ENCODE measurements around the gene TP53I11. TPM values are rescaled to one million over a fixed set of nuclear protein-coding genes. Genes with fewer than 3 reads are reported as not detected.

Gene TP53I11
- total RNA-seq, 1 donor from 2014 or later = 149 TPM

- no peaks in the 10 kb centered on the region for H3K9me3 Mint-ChIP-seq (ENCODE audit: unreplicated experiment)
- H3K36me3 Mint-ChIP-seq (ENCODE audit: low read depth, unreplicated experiment) = no peaks in the 10 kb centered on the region
- peak overlapping the region; percentile 79 for H3K27ac Mint-ChIP-seq (ENCODE audit: unreplicated experiment)
- peaks cover 39% of the 10 kb centered on the region for H3K4me1 Mint-ChIP-seq (ENCODE audit: unreplicated experiment)
- peaks cover 11% of the 10 kb centered on the region for H3K27me3 Mint-ChIP-seq (ENCODE audit: unreplicated experiment)
- no peak for DNase-seq (ENCODE audit: low spot score)
- peak overlapping the region; percentile 71 for H3K4me3 Mint-ChIP-seq (ENCODE audit: unreplicated experiment)
- TF ChIP-seq CTCF (IDR thresholded peaks at IDR 0.05; ENCODE audit: unreplicated experiment) = no peak
These were observed 3.6 kb upstream of the TP53I11 start for GRCh38 chr11:44954051-44954906.

- TF ChIP-seq CTCF (IDR thresholded peaks at IDR 0.05; ENCODE audit: unreplicated experiment) = no peak
- Mint-ChIP-seq H3K27me3 (ENCODE audit: unreplicated experiment) (peaks cover 17% of the 10 kb centered on the region), H3K4me1 (ENCODE audit: unreplicated experiment) (peaks cover 45% of the 10 kb centered on the region), H3K27ac (ENCODE audit: unreplicated experiment) (no peak overlapping the region), H3K4me3 (ENCODE audit: unreplicated experiment) (no peak overlapping the region), H3K36me3 (ENCODE audit: low read depth, unreplicated experiment) (peaks cover 4% of the 10 kb centered on the region), H3K9me3 (ENCODE audit: unreplicated experiment) (no peaks in the 10 kb centered on the region)
- DNase-seq (ENCODE audit: low spot score) = no peak
These were observed 2.0 kb upstream of the TP53I11 start for GRCh38 chr11:44952500-44953260.

GRCh38 chr11:44952082-44952481, 1.4 kb upstream of the TP53I11 start:
- no peak for TF ChIP-seq CTCF (IDR thresholded peaks at IDR 0.05; ENCODE audit: unreplicated experiment)
- Mint-ChIP-seq H3K9me3 (ENCODE audit: unreplicated experiment) (no peaks in the 10 kb centered on the region), H3K4me3 (ENCODE audit: unreplicated experiment) (no peak overlapping the region), H3K4me1 (ENCODE audit: unreplicated experiment) (peaks cover 48% of the 10 kb centered on the region), H3K27ac (ENCODE audit: unreplicated experiment) (no peak overlapping the region), H3K27me3 (ENCODE audit: unreplicated experiment) (peaks cover 19% of the 10 kb centered on the region), H3K36me3 (ENCODE audit: low read depth, unreplicated experiment) (peaks cover 4% of the 10 kb centered on the region)
- no peak for DNase-seq (ENCODE audit: low spot score)

GRCh38 chr11:44950031-44950624, 555 bp downstream of the TP53I11 start:
- H3K4me1 Mint-ChIP-seq (ENCODE audit: unreplicated experiment) = peaks cover 36% of the 10 kb centered on the region
- peak; percentile 56 for DNase-seq (ENCODE audit: low spot score)

More at GRCh38 chr11:44950031-44950624, 555 bp downstream of the TP53I11 start:
- no peak for TF ChIP-seq CTCF (IDR thresholded peaks at IDR 0.05; ENCODE audit: unreplicated experiment)
- peaks cover 16% of the 10 kb centered on the region for H3K27me3 Mint-ChIP-seq (ENCODE audit: unreplicated experiment)
- peak overlapping the region; percentile 86 for H3K4me3 Mint-ChIP-seq (ENCODE audit: unreplicated experiment)
- no peaks in the 10 kb centered on the region for H3K9me3 Mint-ChIP-seq (ENCODE audit: unreplicated experiment)
- no peak overlapping the region for H3K27ac Mint-ChIP-seq (ENCODE audit: unreplicated experiment)
- H3K36me3 Mint-ChIP-seq (ENCODE audit: low read depth, unreplicated experiment) = peaks cover 4% of the 10 kb centered on the region
